Prostate gland (tissue), 2 donors: ENCODE results near the gene NCBP2L. TPM values are rescaled to one million over a fixed set of nuclear protein-coding genes. Genes with fewer than 3 reads are reported as not detected.

ENCODE experiments used
- DNase-seq: peaks from one replicate; pipeline ENCODE4 v3.0.0-alpha.2; 2019; ENCODE audit warnings: low spot score
- H3K27ac ChIP-seq, 2 donors: fragments of 200-600 bp; sonication (generic); 2 replicates each; pipeline ENCODE4 v1.5.1; 2017 to 2019
- H3K27me3 ChIP-seq: fragments of 200-600 bp; sonication (generic); replicated peaks from 2 replicates; pipeline ENCODE4 v1.5.1; 2019; ENCODE audit not compliant: insufficient read depth
- H3K36me3 ChIP-seq, 2 donors: fragments of 200-600 bp; sonication (generic); 1 replicate in 1 of 2; 2 replicates in 1 of 2; pipeline versions ENCODE4 v1.5.1 to v1.8.1; 2017 to 2019
- H3K4me1 ChIP-seq: fragments of 200-600 bp; sonication (generic); replicated peaks from 2 replicates; pipeline ENCODE4 v1.5.1; 2019
- H3K4me3 ChIP-seq, 2 donors: fragments of 200-600 bp; sonication (generic); 2 replicates each; pipeline ENCODE4 v1.5.1; 2017 to 2019
- H3K9me3 ChIP-seq: fragments of 200-600 bp; sonication (generic); 2 replicates; pipeline ENCODE4 v1.5.1; 2017
- POLR2A ChIP-seq: fragments of 450-650 bp; IDR thresholded peaks from one replicate; pipeline ENCODE4 v1.6.1; 2016; ENCODE audit warnings: antibody characterized with exemption, mild to moderate bottlenecking
- POLR2AphosphoS5 ChIP-seq: sonication (generic); formaldehyde crosslinking; IDR thresholded peaks from one replicate; pipeline ENCODE4 v1.6.1; 2017; ENCODE audit warnings: antibody characterized with exemption
- WGBS: methylation state at CpG from one replicate; pipeline ENCODE4 v1.1.5; 2018; 5-methylcytosine and 5-hydroxymethylcytosine counted together
- intact Hi-C: fragments of 100-400 bp; cut with DNase I; formaldehyde crosslinking; loops from one replicate; pipeline ENCODE4 v1.14.2; 2022
- total RNA-seq, 2 donors: library from RNA; depleted of rRNA; stranded (reverse); fragments of >200 nt; gene quantifications; one replicate each; pipeline ENCODE4 v1.1.0, GENCODE V29; 2016
- TF ChIP-seq, protein P1 (sequence below), 4 experiments: fragments of 200-600 bp in 2 of 4; fragments of 450-650 bp in 2 of 4; sonication (generic) in 2 of 4; IDR thresholded peaks; 1 replicate in 3 of 4; 2 replicates in 1 of 4; pipeline ENCODE4 v1.5.1; 2016 to 2019; ENCODE audit warnings: antibody characterized with exemption in 4 of 4, mild to moderate bottlenecking in 2 of 4, moderate library complexity in 2 of 4

NCBP2L gene
- total RNA-seq, 2 donors from 2014 or later: 1.2 TPM; not detected in 1

DNA sequence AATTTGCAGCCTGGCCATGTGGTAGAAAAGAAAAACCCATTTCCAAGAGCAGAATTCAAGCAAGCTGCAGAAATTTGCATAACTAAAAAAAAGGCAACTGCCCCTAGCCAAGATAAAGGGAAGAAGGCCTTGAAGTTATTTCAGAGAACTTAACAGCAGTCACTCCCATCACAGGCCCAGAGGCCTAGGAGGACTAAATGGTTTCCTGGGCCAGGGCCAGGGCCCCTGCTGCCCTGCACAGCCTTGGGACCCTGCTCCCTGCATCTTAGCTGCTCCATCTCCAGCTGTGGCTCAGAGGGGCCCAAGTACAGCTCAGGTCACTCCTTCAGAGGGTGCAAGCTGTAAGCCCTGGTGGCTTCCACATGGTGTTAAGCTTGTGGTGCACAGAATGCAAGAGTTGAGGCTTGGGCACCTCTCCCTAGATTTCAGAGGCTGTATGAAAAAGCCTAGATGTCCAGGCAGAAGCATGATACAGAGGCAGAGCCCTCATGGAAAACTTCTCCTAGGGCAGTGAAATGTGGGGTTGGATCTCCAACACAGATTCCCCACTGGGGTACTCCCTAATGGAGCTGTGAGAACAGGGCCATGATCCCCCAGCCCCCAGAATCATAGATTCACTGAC, 41.5 kb downstream of the NCBP2L start:
- TF ChIP-seq POLR2A (no peak), POLR2AphosphoS5 (no peak)
- TF ChIP-seq, protein P1, sequence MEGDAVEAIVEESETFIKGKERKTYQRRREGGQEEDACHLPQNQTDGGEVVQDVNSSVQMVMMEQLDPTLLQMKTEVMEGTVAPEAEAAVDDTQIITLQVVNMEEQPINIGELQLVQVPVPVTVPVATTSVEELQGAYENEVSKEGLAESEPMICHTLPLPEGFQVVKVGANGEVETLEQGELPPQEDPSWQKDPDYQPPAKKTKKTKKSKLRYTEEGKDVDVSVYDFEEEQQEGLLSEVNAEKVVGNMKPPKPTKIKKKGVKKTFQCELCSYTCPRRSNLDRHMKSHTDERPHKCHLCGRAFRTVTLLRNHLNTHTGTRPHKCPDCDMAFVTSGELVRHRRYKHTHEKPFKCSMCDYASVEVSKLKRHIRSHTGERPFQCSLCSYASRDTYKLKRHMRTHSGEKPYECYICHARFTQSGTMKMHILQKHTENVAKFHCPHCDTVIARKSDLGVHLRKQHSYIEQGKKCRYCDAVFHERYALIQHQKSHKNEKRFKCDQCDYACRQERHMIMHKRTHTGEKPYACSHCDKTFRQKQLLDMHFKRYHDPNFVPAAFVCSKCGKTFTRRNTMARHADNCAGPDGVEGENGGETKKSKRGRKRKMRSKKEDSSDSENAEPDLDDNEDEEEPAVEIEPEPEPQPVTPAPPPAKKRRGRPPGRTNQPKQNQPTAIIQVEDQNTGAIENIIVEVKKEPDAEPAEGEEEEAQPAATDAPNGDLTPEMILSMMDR (IDR thresholded peaks at IDR 0.05): no peak
- Histone ChIP-seq H3K4me3 (no peak overlapping the region), H3K27ac (no peak overlapping the region), H3K36me3 (no peaks in the 10 kb centered on the region), H3K4me1 (no peaks in the 10 kb centered on the region), H3K27me3 (no peaks in the 10 kb centered on the region), H3K9me3 (no peaks in the 10 kb centered on the region)
- no peak for DNase-seq
- intact Hi-C loops: no loop called here

GRCh38 chrX:107823042-107823441, 45.5 kb downstream of the NCBP2L start:
- Histone ChIP-seq H3K36me3 (no peaks in the 10 kb centered on the region), H3K27me3 (no peaks in the 10 kb centered on the region), H3K27ac (no peak overlapping the region), H3K4me3 (no peak overlapping the region), H3K4me1 (no peaks in the 10 kb centered on the region), H3K9me3 (no peaks in the 10 kb centered on the region)
- TF ChIP-seq, protein P1 (IDR thresholded peaks at IDR 0.05): no peak
- no peak for TF ChIP-seq POLR2A
- TF ChIP-seq POLR2AphosphoS5: no peak
- intact Hi-C loops: no loop called here
- no peak for DNase-seq
- WGBS: 84% methylated on average over 2 of the region's 2 CpGs

DNA sequence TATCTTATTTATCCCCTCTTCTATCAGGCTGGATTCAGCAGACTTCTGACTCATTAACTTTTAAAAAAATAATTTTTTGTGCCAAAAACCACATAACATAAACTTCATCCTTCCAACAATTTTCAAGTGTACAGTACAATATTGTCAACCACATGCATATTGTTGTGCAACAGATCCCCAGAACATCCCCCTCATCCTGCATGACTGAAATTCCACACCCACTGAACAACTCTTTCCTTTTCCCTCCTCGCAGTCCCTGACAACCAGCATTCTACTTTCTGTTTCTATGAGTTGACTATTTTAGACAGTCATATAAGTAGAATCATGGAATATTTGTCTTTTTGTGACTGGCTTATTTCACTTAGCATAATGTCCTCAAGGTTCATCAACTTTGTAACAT, 45.9 kb downstream of the NCBP2L start:
- Histone ChIP-seq H3K27ac (no peak overlapping the region), H3K9me3 (no peaks in the 10 kb centered on the region), H3K27me3 (no peaks in the 10 kb centered on the region), H3K4me1 (no peaks in the 10 kb centered on the region), H3K4me3 (no peak overlapping the region), H3K36me3 (no peaks in the 10 kb centered on the region)
- WGBS: 25% methylated on average over 1 of the region's 1 CpG
- TF ChIP-seq, protein P1 (IDR thresholded peaks at IDR 0.05): no peak
- TF ChIP-seq POLR2A (no peak), POLR2AphosphoS5 (no peak)
- no peak for DNase-seq
- intact Hi-C loops: no loop called here

DNA sequence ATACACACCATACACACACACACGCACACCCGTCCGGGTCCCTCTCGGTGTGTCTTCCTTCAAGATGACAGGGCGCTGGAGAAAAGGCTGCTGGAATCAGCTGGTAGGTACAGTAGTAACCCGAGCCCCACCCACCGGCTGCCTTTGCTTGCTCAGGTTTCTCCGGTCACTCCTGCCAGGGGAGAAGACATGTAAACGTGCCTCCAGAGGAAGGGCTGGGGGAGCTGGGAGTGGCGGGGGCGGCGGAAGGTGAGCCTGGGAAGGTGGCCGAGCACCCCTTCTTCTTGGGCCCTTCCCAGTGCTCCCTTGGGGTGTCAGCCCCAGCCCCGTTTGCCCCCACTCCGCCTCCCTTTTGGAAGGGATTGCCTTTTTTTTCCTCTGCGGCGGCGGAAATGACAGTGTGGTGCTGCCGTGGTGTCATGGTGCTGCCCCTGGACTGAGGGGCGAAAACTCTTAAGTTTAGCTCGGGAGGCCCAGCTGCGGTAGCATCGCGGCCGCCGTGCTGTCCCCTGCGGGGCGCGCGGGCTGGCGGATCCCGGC, 48.2 kb downstream of the NCBP2L start, which contains the start of gene MID2:
MID2 (plus strand) TSS at position 169 of the 540 bp plus-strand sequence. CDS start 561 bp downstream, outside the sequence.
- no peaks in the 10 kb centered on the region for H3K4me1 ChIP-seq
- intact Hi-C loops: no loop called here
- no peaks in the 10 kb centered on the region for H3K27me3 ChIP-seq
- no peaks in the 10 kb centered on the region for H3K36me3 ChIP-seq
- TF ChIP-seq, protein P1 (IDR thresholded peaks at IDR 0.05): no peak
- TF ChIP-seq POLR2A (peak; percentile 26), POLR2AphosphoS5 (peak; percentile 57)
- no peaks in the 10 kb centered on the region for H3K9me3 ChIP-seq
- WGBS: 0% methylated on average over 14 of the region's 32 CpGs
- peak within 1 kb of the TSS; percentile 90 to 91 for H3K27ac ChIP-seq
- peak; percentile 83 for DNase-seq
- peak within 1 kb of the TSS; percentile 46 to 51 for H3K4me3 ChIP-seq
